ENCODE data around the gene SRPK2.

- TF ChIP-seq CTCF (IDR thresholded peaks at IDR 0.05; ENCODE audit: low read depth, low read length), result no peak
- no peak for TF ChIP-seq POLR2A (IDR thresholded peaks at IDR 0.05; ENCODE audit: extremely low read depth, insufficient read length)
- no peak for TF ChIP-seq MYC (IDR thresholded peaks at IDR 0.05; ENCODE audit: low read depth, low read length)
- TF ChIP-seq MAX (IDR thresholded peaks at IDR 0.05; ENCODE audit: low read depth, low read length), result no peak
Measured at GRCh38 chr7:105298439-105298894, 90.3 kb downstream of the SRPK2 start.

Data from NB4 (cell line).